GM12872 (cell line): ENCODE measurements around the gene UNKL.

Experiments used
- TF ChIP-seq, protein P1 (sequence below): IDR thresholded peaks from 3 replicates; pipeline ENCODE4 v1.5.1; 2011; ENCODE audit warnings: low read depth, mild to moderate bottlenecking, low read length, moderate library complexity; ENCODE audit not compliant: insufficient read depth

The UNKL gene

DNA sequence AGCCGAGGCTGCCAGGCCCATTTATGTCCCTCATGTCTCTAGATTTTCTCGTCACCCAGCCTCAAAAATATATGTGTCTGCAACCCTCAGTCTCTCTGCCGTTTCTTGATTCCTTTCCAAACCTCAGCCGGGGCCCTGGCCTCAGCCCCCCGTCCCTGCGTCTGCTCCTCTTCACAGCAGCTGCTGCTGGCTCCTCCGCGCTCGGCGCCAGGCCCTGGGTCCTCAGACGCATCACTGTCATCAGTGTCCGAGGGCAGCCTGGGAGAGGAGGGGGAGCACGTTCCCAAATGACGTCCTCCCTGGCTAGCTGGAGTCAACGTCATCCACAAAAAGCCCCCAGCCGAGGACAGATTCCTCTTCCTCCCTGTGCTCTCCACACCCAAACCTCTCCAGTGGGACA, 65.2 kb downstream of the UNKL start:
- TF ChIP-seq, protein P1, sequence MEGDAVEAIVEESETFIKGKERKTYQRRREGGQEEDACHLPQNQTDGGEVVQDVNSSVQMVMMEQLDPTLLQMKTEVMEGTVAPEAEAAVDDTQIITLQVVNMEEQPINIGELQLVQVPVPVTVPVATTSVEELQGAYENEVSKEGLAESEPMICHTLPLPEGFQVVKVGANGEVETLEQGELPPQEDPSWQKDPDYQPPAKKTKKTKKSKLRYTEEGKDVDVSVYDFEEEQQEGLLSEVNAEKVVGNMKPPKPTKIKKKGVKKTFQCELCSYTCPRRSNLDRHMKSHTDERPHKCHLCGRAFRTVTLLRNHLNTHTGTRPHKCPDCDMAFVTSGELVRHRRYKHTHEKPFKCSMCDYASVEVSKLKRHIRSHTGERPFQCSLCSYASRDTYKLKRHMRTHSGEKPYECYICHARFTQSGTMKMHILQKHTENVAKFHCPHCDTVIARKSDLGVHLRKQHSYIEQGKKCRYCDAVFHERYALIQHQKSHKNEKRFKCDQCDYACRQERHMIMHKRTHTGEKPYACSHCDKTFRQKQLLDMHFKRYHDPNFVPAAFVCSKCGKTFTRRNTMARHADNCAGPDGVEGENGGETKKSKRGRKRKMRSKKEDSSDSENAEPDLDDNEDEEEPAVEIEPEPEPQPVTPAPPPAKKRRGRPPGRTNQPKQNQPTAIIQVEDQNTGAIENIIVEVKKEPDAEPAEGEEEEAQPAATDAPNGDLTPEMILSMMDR, result no peak

DNA sequence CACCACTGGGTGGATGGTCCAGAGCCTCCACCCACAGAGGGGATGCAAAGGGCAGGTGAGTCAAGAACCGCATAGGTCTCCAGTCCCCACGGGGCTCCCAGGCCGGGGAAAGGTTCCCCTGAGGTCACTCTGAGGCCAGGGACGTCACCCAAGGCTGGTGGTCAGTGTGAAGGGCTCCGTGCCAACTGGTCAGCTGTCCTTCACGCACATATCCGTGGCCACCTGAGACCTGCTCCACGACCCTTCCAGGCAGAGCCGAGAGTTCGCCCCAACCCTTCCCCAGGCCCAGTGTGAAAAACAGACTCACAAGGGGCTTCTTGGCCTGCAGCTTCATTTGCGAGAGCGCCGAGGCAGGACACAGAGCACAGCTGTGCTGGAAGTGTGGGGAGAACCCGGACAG, 65.6 kb downstream of the UNKL start:
- TF ChIP-seq, protein P1, result no peak

DNA sequence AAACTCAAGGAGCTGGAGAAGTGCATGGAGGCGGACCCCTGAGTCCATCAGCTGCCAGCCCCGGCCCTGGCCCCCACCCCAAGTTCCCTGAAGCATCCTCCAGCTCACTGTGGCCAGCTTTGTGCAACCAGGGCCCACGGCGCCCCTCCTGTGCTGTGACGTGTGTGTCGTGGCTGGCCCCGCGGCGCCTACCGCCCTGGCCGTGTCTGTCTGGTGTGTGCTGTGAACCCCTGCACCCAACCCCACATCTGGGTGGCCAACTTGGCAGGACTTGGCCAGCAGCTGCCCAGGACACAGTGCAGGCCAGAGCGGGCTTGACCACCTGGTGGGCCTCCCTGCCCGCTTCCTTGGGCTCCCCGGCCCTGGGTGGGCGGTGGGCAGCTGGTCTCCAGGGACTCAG, 66.1 kb downstream of the UNKL start:
- TF ChIP-seq, protein P1, result no peak

DNA sequence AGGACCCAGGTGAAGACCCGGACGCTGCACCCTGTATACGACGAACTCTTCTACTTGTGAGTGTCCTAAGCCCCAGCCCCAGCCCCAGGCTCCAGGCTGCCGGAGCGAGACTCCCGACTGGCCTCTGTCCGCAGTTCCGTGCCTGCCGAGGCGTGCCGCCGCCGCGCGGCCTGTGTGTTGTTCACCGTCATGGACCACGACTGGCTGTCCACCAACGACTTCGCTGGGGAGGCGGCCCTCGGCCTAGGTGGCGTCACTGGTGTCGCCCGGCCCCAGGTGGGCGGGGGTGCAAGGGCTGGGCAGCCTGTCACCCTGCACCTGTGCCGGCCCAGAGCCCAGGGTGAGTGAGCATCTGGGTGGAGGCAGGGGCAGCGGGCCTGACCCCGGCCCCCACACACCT, 66.5 kb downstream of the UNKL start:
- TF ChIP-seq, protein P1, result no peak

DNA sequence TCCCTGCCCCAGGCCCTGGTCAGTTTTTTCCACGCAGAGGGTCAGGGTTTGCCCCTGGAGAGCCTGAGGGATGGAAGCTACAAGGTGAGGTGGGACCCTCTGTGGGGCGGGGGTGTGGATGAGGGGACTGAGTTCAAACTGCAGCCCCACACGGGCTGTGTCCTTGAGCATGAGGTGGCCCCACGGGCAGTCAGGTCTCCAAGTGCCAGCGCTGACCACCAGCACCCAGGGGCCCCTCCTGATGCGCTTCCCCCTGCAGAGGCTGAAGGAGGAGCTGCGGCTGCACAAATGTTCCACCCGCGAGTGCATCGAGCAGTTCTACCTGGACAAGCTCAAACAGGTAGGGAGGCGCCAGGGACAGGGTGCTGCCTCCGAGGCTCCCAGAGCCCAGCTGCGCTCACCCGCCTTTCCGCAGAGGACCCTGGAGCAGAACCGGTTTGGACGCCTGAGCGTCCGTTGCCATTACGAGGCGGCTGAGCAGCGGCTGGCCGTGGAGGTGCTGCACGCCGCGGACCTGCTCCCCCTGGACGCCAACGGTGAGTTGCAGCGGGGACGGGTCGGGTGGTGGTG, 67.1 kb downstream of the UNKL start:
- TF ChIP-seq, protein P1, result no peak

DNA sequence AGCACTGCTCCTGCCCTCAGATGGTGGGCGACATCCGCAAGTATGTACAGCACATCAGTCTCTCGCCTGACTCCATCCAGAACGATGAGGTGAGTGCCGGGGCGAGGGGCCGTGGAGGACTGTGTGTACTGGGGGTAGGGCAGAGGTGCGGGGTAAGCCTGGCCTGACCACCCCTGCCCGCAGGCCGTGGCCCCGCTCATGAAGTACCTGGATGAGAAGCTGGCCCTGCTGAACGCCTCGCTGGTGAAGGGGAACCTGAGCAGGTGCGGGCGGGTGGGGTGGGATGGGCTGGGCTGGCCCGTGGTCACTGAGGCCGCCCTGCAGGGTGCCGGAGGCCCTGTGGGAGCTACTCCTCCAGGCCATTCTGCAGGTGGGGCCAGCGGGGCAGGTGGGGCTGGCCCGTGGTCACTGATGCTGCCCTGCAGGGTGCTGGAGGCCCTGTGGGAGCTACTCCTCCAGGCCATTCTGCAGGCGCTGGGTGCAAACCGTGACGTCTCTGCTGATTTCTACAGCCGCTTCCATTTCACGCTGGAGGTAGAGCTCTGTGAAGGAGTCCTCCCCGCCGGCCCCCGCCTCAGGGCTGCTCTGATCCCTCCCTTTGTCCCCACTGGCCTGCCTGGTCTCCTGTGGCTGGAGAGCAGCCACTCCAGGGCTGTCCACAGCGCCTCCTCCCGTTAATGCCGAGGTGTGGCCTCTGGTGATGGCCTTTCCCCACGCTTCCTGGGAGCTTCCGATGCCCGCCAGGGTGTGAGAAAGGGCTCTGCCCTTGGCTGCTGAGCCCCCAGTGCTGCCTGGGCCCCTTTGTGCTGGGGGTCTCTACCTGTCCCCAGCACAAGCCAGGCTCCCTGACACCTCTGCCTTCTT, 67.8 kb downstream of the UNKL start:
- TF ChIP-seq, protein P1, result no peak

DNA sequence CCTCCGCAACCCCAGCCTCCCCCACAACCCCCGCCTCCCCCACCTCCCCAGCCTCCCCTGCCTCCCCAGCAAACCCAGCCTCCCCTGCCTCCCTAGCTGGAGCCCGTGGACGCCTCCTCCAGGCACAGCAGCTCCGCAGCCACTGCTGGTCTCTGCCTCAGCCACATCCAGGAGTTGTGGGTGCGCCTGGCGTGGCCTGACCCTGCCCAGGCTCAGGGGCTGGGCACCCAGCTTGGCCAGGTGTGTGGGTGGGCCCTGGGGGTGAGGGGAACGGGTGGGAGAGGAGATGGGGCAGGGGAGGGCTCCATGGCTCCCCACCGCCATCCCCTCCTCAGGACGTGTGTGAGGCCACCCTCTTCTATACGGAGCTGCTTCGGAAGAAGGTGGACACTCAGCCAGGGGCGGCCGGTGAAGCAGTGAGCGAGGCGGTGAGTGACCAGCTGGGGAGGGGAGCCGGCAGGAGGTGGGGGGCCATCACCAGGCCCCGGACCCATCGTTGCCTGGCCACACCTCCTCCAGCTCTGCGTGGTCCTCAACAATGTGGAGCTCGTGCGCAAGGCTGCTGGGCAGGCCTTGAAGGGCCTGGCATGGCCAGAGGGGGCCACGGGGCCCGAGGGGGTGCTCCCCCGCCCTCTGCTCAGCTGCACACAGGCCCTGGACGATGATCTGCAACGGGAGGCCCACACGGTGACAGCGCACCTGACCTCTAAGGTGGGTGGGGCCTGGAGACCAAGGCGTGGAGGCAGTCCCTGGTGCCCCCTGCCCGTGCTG, 68.7 kb downstream of the UNKL start:
- TF ChIP-seq, protein P1, result no peak
